Neural cell (in vitro differentiated cells): ENCODE measurements around the gene ANKRD7.

Source experiments
- POLR2AphosphoS5 ChIP-seq: IDR thresholded peaks from 2 replicates; pipeline ENCODE4 v1.6.1; 2012
- TF ChIP-seq, protein P1 (sequence below): IDR thresholded peaks from 2 replicates; pipeline ENCODE4 v1.6.1; 2012; ENCODE audit warnings: borderline replicate concordance

DNA sequence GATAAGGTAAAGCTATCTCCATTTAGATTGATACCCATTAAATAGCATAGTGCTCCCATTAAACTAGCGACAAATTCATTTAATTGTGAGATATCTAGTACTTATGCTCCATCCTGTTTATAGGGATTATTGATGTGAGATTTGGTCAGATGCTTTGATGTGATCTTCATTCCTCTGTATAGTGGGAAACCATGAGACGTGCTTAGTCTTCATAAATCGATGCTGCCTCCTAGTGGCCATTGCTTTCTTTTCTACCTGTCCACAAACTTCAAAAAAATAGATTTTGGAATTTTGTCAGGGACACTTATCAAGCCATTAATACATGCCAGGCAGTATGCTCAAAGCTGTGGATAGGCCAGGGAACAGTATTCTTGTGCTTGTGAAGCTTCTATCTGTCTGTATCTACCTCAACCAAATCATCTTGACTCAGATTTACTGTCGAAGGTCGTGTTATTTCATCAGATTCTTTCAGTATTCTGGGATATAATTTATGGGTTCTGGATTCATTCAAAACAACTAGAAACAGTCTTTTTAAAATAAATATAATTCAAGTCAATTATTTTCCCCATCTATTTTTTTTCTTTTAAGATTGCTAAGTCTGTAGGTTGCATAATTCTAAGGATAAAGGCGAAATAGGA, 28.5 kb upstream of the ANKRD7 start:
- TF ChIP-seq, protein P1, sequence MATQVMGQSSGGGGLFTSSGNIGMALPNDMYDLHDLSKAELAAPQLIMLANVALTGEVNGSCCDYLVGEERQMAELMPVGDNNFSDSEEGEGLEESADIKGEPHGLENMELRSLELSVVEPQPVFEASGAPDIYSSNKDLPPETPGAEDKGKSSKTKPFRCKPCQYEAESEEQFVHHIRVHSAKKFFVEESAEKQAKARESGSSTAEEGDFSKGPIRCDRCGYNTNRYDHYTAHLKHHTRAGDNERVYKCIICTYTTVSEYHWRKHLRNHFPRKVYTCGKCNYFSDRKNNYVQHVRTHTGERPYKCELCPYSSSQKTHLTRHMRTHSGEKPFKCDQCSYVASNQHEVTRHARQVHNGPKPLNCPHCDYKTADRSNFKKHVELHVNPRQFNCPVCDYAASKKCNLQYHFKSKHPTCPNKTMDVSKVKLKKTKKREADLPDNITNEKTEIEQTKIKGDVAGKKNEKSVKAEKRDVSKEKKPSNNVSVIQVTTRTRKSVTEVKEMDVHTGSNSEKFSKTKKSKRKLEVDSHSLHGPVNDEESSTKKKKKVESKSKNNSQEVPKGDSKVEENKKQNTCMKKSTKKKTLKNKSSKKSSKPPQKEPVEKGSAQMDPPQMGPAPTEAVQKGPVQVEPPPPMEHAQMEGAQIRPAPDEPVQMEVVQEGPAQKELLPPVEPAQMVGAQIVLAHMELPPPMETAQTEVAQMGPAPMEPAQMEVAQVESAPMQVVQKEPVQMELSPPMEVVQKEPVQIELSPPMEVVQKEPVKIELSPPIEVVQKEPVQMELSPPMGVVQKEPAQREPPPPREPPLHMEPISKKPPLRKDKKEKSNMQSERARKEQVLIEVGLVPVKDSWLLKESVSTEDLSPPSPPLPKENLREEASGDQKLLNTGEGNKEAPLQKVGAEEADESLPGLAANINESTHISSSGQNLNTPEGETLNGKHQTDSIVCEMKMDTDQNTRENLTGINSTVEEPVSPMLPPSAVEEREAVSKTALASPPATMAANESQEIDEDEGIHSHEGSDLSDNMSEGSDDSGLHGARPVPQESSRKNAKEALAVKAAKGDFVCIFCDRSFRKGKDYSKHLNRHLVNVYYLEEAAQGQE, result no peak
- TF ChIP-seq POLR2AphosphoS5, result no peak
